ENCODE results near the gene POMC.
"Not testable (repeated sequence)": the region's sequence is repeated elsewhere in the genome, so short reads cannot be mapped to it uniquely, and the experiment has no call there.

POMC gene

GRCh38 chr2:25132693-25133092, 35.7 kb downstream of the POMC start:
- DNase-seq (ENCODE audit: low read depth in 2 of 2, low spot score in 1 of 2), result no peak

- DNase-seq (ENCODE audit: low read depth in 2 of 2, low spot score in 1 of 2), result no peak
These were observed 36.1 kb downstream of the POMC start for GRCh38 chr2:25132299-25132635.

DNA sequence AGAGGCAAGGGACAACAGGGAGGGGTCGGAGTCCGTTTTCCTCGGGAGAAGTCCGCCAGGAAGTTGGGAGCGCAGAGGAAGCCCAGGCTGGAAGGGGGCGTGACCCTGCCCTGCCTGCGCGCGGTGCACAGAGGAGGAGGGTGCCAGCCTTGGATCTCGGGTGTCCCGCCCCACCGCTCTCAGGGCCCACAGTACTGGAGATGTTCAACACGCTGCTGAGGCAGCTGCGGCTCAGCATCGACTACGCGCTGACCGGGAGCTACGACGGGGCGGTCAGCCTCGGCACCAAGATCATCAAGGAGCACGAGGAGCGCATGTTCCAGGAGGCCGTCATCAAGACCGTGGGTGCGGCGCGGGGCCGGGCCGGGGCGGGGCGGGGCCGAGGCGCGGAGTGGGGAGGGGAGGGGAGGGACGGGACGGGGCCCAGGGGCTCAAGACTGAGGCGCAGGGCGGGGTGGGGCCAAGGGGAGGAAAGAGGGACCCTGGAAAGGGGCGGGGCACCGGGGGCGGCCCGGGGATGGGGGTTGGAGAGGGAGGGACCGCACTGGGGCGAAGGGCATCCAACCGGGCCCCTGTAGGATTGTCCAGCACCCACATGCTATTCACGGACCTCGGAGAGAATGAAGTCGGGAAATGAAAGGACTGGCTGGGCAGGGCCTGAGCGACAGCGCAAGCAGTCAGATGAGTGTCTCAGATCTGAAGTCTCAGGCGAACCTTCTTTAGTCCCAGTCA, 36.6 kb downstream of the POMC start:
- DNase-seq (ENCODE audit: low read depth in 2 of 2, low spot score in 1 of 2), result no peak

DNA sequence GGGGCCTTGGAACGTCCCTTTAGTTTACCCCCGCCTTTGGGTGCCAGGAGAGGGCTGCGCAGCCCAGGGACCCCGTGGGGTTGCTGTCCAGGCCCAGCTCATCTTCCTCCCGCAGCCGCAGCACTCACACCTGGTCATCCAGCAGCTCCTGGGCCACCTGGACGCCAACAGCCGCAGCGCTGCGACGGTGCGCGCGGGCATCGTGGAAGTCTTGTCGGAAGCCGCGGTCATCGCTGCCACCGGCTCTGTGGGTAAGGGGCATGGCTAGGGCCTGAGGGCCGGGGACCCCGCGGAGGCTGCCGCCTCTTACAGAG, 37.2 kb downstream of the POMC start:
- DNase-seq (ENCODE audit: low read depth in 2 of 2, low spot score in 1 of 2), result no peak

DNA sequence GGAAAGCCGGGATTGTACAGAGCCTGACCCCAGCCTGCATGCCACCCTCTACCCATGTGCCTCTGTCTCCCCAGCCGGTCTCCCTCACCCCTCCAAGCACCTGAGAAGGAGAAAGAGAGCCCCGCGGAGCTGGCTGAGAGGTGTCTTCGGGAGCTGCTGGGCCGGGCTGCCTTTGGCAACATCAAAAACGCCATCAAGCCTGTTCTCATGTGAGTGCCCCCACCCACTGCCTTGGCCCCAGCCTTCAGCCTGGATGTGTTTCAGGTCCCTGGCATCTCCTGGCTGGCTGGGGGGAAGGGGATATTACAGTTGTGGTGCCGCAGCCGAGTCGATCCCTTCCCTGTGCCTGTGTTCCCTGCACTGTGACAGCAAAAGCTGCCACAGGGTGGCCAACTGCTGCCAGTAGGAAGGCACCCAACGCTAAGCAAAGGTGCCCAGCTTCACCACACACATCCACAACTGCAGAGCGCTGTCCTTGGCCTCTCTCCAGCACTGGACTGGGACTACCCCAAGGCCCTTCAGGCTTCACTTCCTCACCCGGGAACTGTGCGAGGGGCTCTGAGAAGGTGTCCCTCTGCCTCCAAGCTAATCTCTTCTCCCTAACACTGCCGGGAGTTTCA, 38.4 kb downstream of the POMC start:
- no peak for DNase-seq (ENCODE audit: low read depth in 2 of 2, low spot score in 1 of 2)

GRCh38 chr2:25127646-25128045, 40.7 kb downstream of the POMC start:
- DNase-seq (ENCODE audit: low read depth in 2 of 2, low spot score in 1 of 2), result no peak

GRCh38 chr2:25127071-25127470, 41.3 kb downstream of the POMC start:
- not testable (repeated sequence) for DNase-seq (ENCODE audit: low read depth in 2 of 2, low spot score in 1 of 2)

DNA sequence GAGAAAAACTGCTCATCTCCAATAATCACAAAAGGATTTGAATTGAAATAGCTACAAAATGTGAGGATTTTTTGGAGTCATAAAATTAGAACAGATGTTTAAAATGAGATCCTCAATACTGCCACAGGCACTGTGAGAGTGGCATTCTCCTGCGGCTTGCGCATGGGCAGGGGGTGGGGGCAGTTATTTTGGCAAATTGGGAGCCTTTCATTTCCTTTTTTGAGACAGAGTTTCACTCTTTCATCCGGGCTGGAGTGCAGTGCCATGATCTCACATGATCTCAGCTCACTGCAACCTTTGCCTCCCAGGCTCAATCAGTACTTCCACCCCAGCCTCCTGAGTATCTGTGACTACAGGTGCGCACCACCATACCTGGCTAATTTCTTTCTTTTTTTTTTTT, 42.4 kb downstream of the POMC start:
- no peak for DNase-seq (ENCODE audit: low read depth in 2 of 2, low spot score in 1 of 2)

DNA sequence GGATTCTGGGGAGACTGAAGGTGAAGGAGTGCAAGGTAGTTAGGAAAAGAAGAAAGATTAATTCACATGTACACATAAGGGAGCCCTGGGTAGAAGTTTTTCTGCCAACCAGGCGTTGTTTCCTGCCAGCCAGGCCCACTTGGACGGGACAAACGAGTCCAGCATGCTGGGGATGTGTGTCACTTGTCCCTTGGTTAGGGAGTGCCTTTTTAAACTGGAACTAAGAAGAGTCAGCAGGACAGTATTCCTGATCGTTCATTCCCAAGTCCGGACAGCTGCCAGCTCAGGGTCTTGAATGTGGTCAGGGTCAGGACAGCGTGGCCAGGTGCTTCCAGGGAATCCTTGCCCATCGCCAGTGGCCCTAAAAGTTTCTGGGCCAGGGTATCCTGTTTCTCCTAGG, 43.2 kb downstream of the POMC start:
- no peak for DNase-seq (ENCODE audit: low read depth in 2 of 2, low spot score in 1 of 2)

GRCh38 chr2:25123682-25124081, 44.7 kb downstream of the POMC start:
- DNase-seq (ENCODE audit: low read depth in 2 of 2, low spot score in 1 of 2), result no peak

DNA sequence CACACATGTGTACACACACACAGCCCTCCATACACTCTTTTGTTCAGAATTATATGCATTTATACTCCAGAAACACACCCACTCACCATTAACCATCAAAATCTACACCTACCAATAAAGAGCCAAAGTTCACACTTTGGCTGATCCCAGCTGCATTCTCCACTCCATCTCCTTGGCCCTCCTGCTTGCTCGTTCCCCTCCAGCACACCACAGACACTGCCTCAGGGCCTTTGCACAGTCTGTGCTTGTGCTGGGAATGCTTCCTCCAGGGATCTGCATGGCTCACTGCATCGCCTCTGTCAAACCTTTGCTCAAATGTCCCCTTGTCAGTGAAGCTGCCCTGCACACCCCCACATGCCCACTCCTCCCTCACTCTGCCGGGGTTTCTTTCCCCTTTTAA, 46.0 kb downstream of the POMC start:
- no peak for DNase-seq (ENCODE audit: low read depth in 2 of 2, low spot score in 1 of 2)

DNA sequence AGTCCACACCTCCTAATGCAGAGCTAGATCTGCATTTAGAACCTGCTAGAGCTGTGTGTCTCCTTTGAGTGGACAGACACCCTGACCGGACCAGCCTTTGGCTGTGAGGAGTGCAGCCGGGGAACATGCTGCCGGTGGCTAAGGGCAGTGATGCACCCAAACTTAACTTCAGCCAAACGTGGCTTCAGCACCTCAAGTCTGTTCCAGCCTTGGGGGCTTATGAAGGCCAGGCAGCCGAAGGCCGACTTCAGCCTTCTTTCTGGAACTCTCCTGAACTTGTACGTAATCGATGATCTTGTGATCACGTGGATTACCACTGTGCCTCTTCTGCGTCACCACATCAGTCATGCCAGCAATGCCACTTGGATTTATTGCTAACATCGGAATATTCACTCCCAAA, 49.1 kb downstream of the POMC start:
- no peak for DNase-seq (ENCODE audit: low read depth in 2 of 2, low spot score in 1 of 2)

DNA sequence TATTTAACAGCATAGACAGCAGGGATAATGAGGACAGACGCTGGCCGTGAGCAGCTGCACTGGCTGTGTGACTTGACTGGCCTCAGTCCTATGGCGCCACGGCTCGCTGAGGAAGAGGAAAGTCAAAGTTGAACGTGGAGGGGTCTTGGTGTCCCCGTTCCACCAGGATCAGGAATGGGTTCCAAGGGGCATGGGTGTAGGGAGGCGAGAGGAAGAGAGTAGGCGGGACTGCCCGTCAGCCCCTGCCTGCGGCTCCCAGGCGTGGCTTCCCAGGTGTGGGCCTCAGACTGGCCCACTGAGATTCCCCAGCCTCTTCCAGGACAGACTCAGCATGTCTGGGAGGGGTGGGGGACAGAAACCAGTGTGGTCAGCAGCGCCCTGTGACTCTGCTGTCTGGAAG, 51.4 kb downstream of the POMC start:
- no peak for DNase-seq (ENCODE audit: low read depth in 2 of 2, low spot score in 1 of 2)

GRCh38 chr2:25115902-25116301, 52.5 kb downstream of the POMC start:
- DNase-seq (ENCODE audit: low read depth in 2 of 2, low spot score in 1 of 2), result no peak

- DNase-seq (ENCODE audit: low read depth in 2 of 2, low spot score in 1 of 2), result no peak
These were observed 53.0 kb downstream of the POMC start for GRCh38 chr2:25115249-25115883.

DNA sequence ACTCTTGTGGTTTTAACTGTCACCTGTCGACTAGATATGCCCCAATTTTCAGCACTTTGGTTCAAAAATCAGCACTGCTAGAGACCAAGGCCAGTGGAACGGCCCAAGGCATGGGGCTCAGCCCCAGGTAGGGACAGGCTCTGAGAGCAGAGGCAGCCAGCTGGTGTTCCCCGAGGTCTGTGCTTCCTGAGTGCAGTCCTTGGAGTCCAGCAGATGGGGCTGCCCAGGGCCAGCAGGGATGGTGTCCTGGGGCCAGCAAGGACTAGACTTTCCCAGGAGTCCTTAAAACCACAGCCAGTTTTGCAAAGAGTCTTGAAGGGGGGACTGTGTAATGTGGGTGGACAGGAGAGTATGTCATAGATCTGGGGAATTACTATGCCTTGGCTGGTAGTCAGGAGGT, 56.3 kb downstream of the POMC start:
- no peak for DNase-seq (ENCODE audit: low read depth in 2 of 2, low spot score in 1 of 2)

Measured in stimulated activated CD8-positive, alpha-beta memory T cell treated with anti-CD3 and anti-CD28 coated beads, Interleukin-4, amount 100 ng/mL, for 4 hours (primary cell).